Endothelial cell (in vitro differentiated cells): ENCODE data around the gene HYAL1. TPM values are rescaled to one million over a fixed set of nuclear protein-coding genes. Genes with fewer than 3 reads are reported as not detected.

Experiments used
- DNase-seq: peaks from one replicate; pipeline ENCODE4 v3.0.0; 2021; ENCODE audit warnings: low spot score
- H3K27ac Mint-ChIP-seq: one replicate; pipeline ENCODE4 v1.8.0; 2021; ENCODE audit warnings: mixed read lengths, inconsistent platforms; ENCODE audit not compliant: unreplicated experiment
- H3K27me3 Mint-ChIP-seq: one replicate; pipeline ENCODE4 v1.8.0; 2021; ENCODE audit warnings: mild to moderate bottlenecking, moderate library complexity, mixed read lengths, inconsistent platforms; ENCODE audit not compliant: unreplicated experiment
- H3K36me3 Mint-ChIP-seq: one replicate; pipeline ENCODE4 v1.8.0; 2021; ENCODE audit warnings: mild to moderate bottlenecking, low read depth, mixed read lengths, inconsistent platforms; ENCODE audit not compliant: unreplicated experiment
- H3K4me1 Mint-ChIP-seq: one replicate; pipeline ENCODE4 v1.8.0; 2021; ENCODE audit warnings: mild to moderate bottlenecking, mixed read lengths, inconsistent platforms; ENCODE audit not compliant: unreplicated experiment
- H3K4me3 Mint-ChIP-seq: one replicate; pipeline ENCODE4 v1.8.0; 2021; ENCODE audit warnings: mild to moderate bottlenecking, mixed read lengths, inconsistent platforms; ENCODE audit not compliant: unreplicated experiment
- H3K9me3 Mint-ChIP-seq: one replicate; pipeline ENCODE4 v1.8.0; 2021; ENCODE audit warnings: mixed read lengths, inconsistent platforms; ENCODE audit not compliant: unreplicated experiment
- total RNA-seq: library from RNA; stranded (reverse); fragmentation: NEBNext Ultra II Directional; extraction: Animal tissue kit (Norgen Biotek cat#: 25700); gene quantifications from one replicate; pipeline ENCODE4 v1.2.1, GENCODE V29; 2021; ENCODE audit not compliant: unreplicated experiment
- TF ChIP-seq, protein P1 (sequence below): fragments of 200-600 bp; sonication (generic); IDR thresholded peaks from one replicate; pipeline ENCODE4 v1.5.0; 2021; ENCODE audit warnings: antibody characterized with exemption; ENCODE audit not compliant: unreplicated experiment

The HYAL1 gene
- total RNA-seq, 1 donor from 2014 or later = 1.6 TPM

DNA sequence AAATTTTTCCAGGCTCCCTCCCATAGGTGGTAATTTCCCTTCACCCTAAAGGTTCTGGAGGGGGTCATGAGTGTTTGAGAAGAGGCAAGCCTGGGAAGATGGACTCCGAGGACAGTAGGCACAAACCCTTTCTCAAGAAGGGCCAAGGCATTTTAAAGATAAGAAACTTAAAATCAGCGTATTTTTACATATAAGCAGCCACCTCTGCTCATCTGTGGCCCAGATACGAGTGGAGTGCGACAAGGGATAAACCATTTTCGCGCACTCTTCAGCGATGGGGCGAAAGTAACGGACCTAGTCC lies 36.7 kb upstream of the HYAL1 start:
- peak overlapping the region; percentile 76 for H3K4me3 Mint-ChIP-seq
- peaks cover 26% of the 10 kb centered on the region for H3K4me1 Mint-ChIP-seq
- no peaks in the 10 kb centered on the region for H3K9me3 Mint-ChIP-seq
- TF ChIP-seq, protein P1, sequence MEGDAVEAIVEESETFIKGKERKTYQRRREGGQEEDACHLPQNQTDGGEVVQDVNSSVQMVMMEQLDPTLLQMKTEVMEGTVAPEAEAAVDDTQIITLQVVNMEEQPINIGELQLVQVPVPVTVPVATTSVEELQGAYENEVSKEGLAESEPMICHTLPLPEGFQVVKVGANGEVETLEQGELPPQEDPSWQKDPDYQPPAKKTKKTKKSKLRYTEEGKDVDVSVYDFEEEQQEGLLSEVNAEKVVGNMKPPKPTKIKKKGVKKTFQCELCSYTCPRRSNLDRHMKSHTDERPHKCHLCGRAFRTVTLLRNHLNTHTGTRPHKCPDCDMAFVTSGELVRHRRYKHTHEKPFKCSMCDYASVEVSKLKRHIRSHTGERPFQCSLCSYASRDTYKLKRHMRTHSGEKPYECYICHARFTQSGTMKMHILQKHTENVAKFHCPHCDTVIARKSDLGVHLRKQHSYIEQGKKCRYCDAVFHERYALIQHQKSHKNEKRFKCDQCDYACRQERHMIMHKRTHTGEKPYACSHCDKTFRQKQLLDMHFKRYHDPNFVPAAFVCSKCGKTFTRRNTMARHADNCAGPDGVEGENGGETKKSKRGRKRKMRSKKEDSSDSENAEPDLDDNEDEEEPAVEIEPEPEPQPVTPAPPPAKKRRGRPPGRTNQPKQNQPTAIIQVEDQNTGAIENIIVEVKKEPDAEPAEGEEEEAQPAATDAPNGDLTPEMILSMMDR = no peak
- peaks cover 27% of the 10 kb centered on the region for H3K27me3 Mint-ChIP-seq
- DNase-seq = no peak
- peaks cover 10% of the 10 kb centered on the region for H3K36me3 Mint-ChIP-seq
- no peak overlapping the region for H3K27ac Mint-ChIP-seq

DNA sequence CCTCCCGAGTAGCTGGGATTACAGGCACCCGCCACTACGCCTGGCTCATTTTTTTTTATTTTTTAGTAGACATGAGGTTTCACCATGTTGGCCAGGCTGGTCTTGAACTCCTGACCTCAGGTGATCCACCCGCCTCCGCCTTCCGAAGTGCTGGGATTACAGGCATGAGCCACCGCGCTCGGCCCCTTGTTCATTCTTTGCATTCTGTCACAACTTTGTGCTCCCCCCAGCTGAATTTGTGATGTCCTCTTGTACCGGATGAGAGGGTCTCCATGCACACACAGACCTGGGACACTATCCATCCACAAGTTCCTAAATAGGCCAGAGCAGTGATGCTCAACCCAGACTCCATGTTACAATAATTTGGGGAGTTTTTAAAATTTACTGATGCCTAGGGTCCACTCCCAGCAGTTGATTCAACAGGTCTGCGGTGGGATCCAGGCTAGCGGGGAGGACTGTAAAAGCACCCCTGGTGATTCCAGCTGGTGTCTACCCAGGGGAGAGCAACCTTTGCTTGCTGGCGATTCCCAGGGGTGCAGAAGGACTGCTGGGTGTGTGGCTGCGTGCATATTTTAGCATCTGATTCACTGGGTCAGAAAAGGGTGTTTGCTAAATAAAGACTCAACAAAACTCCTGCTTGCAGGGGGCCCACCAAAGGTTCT lies 36.2 kb upstream of the HYAL1 start:
- no peak for DNase-seq
- peaks cover 27% of the 10 kb centered on the region for H3K4me1 Mint-ChIP-seq
- H3K36me3 Mint-ChIP-seq = peaks cover 10% of the 10 kb centered on the region
- no peaks in the 10 kb centered on the region for H3K9me3 Mint-ChIP-seq
- peaks cover 31% of the 10 kb centered on the region for H3K27me3 Mint-ChIP-seq
- TF ChIP-seq, protein P1 = no peak
- H3K27ac Mint-ChIP-seq = no peak overlapping the region
- peak overlapping the region; percentile 76 for H3K4me3 Mint-ChIP-seq

DNA sequence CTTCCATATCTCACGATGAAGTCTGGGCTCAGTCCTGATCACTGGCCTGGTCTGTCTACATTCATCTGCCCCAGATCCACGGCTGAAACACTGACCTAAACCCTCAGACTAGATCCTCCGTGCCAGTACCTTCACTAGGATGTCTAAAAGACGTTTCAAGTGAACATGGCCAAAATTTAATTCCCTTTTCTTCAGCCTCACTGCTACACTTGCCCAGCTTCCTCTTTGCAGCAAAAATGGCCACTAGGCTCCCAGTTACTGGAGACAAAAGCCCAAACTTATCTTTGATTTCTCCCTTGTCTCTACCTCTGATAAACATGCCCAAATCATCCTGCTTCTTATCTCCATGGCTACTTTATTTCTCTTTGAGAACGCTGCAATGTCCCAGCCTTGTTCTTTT lies 35.6 kb upstream of the HYAL1 start:
- H3K4me3 Mint-ChIP-seq = peak overlapping the region; percentile 79
- TF ChIP-seq, protein P1 = no peak
- no peaks in the 10 kb centered on the region for H3K9me3 Mint-ChIP-seq
- no peak for DNase-seq
- H3K4me1 Mint-ChIP-seq = peaks cover 34% of the 10 kb centered on the region
- H3K27ac Mint-ChIP-seq = peak overlapping the region; percentile 13
- H3K36me3 Mint-ChIP-seq = peaks cover 10% of the 10 kb centered on the region
- peaks cover 31% of the 10 kb centered on the region for H3K27me3 Mint-ChIP-seq

DNA sequence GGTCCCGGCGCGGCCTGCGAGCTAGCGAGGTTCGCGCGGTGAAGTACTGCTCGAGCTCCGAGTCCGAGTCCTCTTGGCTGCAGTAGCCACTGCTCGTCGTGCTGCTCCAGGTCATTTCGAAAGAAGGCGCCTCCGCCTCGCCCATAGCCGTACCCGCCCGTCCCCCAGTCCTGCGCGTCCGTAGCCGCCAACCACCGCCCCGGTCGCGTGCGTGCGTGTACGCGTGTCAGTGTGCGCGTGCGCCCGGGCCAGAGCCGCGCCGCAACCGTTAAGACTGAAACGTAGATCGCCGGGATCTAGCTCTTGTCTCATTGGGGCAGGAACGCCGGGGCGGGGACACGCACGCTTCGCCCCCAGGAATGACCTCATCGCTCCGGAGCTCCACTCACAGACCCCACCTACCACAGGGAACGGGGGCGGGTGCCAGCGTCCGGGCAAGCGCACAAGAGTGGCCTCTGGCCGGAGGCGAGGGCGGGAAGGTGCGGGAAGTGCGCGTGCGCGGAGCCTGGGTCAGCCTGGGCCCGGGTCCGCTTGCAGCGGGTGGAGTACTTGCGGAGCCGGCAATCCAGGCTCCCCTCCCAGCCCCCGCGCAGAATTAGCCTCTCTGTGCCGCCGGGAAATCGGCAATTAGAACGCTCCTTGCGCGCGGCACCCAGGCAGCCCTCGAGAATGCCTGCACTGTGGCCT lies 33.9 kb upstream of the HYAL1 start:
- Mint-ChIP-seq H3K27ac (peak overlapping the region; percentile 92), H3K4me3 (peak overlapping the region; percentile 96), H3K4me1 (peaks cover 40% of the 10 kb centered on the region), H3K9me3 (no peaks in the 10 kb centered on the region), H3K36me3 (peaks cover 10% of the 10 kb centered on the region), H3K27me3 (peaks cover 28% of the 10 kb centered on the region)
- TF ChIP-seq, protein P1 = no peak
- DNase-seq = peak; percentile 98
